ENCODE measurements around the gene DMWD.
"Not testable (repeated sequence)": the region's sequence is repeated elsewhere in the genome, so short reads cannot be mapped to it uniquely, and the experiment has no call there.

Gene DMWD

DNA sequence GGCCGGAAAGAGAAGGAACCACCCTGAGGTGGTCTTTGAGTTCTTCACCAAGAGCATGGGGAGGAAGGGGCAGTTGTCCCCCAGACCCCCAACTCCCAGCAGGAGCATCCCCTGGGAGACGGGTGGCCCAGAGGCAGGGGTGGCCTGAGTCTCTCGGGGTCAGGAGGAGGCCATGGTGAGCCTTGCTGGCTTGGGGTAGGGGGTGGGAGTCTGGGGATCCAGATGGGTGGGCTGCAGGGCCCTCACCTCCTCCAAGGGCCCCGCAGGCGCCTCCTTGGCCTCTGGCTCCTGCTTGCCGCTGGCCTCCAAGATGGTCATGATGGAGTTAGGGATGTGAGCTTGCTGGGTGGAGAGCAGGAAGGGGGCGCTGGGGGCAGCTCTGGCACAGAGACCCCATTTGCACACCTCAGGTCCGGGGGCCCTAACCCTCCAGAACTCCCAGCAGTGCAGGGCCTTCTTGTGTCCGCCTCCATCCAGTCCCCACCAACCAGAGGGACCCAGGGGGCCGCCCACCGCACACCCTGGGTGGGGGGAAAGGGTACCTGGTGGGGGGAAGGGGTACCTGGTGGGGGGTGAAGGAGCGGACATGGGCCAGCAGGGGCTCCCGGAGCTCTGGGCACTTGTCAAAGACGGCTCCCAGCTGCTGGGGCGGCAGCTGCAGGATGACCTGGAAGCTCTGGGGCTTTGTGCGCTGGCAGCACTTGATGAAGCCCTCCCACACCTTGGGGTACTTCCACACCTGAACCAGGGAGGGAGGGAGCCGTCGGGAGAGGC, 23.8 kb upstream of the DMWD start:
- no peak for FAIRE-seq
- DNase-seq (ENCODE audit: insufficient read length, low spot score) = no peak

DNA sequence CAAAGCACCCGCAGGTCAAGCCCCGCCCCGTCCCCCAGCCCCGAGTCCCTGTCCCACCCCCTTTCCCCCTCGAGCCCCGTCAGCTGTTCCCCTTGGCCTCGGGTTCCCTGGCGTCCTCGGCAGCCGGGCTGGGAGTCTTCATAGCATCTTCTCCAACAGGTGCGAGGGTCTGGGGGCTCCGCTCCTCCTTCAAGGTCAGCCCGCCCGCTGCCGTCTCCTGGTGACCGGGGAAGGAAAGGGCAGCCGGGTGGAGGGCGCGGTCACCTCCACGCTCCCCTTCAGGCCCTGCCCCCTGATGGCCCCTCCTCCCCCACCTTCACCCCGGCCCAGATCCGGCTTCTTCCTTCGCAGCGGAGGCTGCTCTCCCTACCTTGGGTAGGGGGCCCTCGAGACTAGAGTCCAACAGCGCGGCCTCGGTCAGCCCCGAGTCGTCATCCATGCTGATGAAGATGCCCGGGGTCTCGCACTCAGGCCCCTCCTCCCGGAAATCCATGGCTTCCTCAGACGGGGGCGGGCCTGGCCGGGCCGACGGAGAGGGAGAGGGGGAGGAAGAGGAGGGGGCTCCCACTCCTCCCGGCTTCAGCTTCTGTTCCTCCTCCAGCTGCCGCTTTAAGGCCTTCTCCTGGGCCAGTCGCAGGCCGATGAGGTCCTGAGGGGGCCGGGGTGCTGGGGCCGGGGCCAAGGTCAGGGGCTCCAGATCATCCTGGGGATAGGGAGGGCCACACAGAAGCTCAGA, 23.0 kb upstream of the DMWD start:
- DNase-seq (ENCODE audit: insufficient read length, low spot score) (no peak), FAIRE-seq (no peak)

DNA sequence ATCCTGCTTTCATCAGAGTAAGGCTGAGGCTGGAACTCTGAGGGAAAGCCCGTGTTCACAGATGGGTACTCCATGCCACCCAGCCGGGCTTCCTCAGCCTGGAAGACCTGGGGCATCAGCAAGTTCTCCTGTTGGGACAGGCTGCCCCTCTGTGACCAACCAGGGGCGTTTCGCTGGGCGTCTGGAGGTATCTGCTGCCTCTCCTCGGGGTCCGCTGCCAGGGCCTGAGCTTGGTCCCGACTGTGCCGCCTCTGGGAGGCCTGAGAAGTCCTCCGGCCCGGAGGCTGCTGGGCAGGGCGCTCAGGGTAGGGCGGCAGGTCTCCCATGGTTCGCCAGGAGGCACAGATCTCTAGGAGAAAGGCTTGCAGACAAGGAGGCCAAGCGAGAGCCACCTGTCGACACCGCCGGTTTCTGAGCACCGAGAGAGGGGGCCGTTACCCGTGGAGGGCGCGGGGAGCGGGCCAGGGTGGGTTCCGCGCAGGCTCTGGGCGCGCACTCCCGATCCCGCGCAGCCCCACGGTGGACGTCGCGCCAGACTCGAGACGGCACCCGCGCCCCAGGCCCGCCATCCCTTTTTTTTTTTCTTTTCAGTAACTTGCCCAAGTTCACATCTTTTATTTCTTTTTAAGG, 22.3 kb upstream of the DMWD start, which contains the start of gene RSPH6A:
Gene RSPH6A, minus strand, starts transcription at position 458 of the 630 bp plus-strand sequence. Its CDS starts 132 bp downstream, at position 326.
- no peak for FAIRE-seq
- DNase-seq (ENCODE audit: insufficient read length, low spot score) = no peak

DNA sequence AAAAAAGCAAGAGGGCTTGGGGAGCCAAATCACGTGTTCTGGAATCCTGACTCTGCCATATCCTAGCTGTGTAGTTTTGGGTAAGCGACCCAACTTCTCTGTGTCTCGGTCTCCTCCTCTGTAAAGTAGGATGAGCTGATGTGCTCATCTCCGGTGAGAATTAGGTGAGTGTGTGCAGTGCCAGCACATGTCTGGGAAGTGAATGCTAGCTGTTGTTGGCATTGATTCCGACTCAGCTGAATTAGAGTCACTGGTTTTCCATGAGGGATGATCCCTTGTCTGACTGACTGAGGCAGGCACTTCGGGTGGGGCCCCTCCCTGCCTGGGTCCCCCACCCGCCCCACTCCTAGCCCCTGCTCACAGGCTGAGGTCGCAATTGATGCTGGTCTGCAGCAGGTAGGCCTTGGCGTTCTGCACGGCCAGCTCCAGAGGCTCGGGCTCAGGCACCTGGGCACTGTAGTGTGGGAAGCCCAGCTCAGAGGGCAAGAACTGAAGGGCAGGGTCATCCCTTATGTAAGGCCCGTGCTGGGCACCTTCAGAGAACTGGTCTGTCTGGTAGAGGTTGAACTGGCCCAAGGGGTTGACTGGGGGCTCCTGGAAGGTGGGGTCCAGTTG, 21.6 kb upstream of the DMWD start:
- no peak for FAIRE-seq
- no peak for DNase-seq (ENCODE audit: insufficient read length, low spot score)

DNA sequence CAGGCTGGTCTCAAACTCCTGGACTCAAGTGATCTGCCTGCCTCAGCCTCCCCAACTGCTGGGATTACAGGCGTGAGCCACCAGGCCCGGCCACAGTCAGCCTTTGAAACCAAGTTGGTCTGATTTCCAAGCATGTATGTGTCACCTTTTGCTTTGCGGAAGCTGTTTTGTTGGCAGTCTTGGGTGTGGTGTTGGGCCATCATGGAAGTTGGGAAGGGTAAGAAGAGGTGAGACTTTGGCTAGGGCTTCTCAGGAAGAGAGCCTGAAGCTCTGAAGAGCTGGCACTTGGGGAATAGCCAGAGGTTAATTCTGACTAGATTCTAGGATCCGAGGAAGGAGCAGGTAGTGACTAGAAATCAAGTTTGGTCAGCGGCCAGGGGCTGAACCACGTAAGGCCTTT, 19.7 kb upstream of the DMWD start:
- FAIRE-seq (no peak), DNase-seq (ENCODE audit: insufficient read length, low spot score) (no peak)

DNA sequence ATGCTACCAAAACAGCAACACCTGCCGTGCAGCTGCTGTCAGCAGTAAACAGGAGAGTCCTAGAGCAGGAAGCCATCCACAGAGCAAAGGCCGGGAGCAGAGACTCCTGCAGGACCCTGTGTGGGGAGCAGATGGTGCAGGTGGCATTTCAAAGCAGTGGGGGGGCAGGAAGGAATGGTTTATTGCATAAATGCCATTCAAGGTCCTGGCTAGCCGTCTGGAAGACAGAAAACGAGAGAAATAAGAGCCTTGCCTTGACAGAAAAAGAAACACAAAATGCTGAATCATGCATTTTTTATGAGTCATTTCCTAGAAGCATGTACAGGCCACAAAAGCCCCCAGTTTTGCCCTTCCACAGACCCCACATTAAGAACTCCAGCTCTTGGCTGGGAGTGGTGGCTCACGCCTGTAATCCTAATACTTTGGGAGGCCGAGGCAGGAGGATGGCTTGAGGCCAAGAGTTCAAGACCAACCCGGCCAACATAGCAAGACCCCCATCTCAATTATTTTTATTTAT, 17.1 kb upstream of the DMWD start:
- FAIRE-seq (peak; percentile 33), DNase-seq (ENCODE audit: insufficient read length, low spot score) (no peak)

DNA sequence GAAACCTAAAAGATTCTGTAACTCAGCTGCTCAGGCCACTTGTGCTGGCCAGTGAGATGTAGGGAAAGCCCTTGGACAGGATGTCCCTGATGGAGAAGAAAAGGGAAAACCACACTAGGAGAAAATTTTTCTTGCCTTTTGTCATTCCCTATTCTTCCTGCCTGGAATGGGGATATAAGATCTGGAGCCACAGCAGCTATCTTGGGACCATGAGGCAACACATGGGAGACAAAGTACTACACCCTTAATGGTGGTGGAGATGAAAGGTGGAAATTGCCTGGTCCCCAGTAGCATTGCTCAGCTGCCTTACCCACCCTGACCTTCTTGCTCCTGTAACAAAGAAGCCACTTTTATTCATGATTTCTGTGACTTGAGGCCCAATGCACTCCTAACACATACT, 13.1 kb upstream of the DMWD start:
- no peak for FAIRE-seq
- DNase-seq (ENCODE audit: insufficient read length, low spot score) = no peak

DNA sequence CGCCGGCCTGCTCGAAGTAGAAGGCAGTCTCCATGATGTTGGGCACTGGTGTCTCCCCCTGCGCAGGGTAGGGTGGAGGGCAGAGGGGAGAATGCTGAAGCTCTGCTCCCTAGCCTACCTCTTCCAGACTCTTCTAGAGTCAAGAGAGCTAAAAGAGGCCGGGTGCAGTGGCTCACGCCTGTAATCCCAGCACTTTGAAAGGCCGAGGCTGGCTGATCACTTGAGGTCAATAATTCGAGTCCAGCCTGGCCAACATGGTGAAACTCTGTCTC, 12.2 kb upstream of the DMWD start:
- DNase-seq (ENCODE audit: insufficient read length, low spot score) (no peak), FAIRE-seq (no peak)

DNA sequence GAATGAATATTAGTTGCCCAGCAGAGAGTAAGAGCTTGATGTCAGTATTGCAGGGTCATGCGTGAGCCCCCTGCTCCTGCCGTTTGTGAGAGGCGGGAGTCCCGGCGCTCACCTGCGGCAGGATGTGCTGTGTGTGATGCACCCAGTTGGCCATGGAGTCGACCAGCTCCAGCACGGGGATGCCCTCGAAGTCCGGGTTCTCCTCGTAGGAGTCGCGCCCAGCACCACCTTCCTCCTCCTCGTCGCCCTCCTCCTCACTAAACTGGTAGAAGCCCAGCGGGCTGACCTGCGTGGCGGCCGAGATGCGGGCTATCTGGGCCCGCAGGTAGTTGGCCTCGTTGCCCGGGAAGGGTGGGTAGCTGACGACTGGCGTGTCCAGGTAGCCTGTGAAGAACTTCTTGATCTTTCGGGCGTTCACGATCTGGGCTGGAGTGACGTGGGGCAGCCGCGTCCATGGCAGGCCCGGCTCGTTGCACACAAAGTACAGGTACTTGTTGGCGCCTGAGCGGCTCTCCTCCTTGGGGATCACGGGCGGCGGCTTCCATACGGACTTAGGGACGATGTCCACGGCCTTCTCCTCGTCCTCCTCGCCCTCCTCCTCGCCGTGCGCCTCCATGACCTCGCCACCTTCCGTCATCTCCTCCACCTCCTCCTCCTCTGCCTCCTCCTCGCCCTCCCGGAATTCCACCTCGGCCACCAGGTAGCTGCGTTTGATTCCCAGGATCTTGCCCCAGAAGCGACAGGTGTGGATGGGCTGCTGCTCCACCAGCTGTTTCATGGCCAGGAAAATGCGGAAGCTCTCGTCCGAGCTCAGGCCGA, 11.7 kb upstream of the DMWD start:
- no peak for FAIRE-seq

DNA sequence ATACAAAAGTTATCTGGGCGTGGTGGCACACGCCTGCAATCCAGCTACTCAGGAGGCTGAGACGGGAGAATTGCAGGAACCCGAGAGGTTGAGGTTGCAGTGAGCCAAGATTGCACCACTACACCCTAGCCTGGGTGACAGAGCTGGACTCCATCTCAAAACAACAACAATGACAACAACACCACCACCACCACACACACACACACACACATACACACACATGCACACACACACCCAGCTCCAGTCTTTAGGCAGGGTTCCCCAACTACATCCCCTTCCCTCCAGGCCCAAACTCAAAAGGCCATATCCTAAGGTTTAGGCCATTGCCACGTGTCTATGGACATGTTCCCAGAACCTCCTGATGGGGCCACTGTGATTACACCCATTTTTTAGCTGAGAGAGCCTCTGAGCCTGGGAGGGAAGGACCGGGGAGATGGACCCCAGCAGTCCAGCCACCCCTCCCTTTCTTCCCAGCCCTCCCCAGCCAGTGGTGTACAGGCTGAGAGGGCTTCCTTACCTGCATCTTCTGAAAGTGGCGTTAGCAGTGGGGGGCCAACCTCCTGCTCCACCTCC, 9.0 kb upstream of the DMWD start:
- no peak for DNase-seq (ENCODE audit: insufficient read length, low spot score)

More for the DNA sequence above, 11.7 kb upstream of the DMWD start:
- DNase-seq (ENCODE audit: insufficient read length, low spot score) = no peak

DNA sequence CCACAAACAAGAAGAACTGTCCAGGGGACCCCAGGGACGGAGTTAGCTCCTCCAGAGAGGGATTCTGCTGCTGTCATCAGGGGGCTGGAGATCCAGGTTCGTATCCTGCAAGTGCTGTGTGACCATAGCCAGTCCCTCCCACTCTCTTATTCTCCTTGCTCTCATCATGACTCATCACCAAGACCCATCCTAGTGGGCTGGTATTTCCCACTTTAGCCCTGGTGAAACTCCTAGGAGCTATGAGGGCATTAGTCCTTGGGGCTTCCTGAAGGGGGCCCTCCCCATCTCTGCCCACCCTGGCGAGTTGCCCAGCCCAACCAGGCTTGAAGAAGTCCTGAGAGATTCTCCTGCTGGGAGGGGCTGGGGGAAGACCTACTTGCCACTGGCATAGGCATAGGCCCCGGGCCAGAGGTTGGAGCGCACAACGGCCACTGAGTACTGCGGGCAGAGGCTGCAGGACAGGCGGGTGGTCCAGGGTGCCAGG, 7.5 kb upstream of the DMWD start:
- DNase-seq (ENCODE audit: insufficient read length, low spot score) (no peak), FAIRE-seq (no peak)

More for the DNA sequence above, 9.0 kb upstream of the DMWD start:
- no peak for FAIRE-seq

DNA sequence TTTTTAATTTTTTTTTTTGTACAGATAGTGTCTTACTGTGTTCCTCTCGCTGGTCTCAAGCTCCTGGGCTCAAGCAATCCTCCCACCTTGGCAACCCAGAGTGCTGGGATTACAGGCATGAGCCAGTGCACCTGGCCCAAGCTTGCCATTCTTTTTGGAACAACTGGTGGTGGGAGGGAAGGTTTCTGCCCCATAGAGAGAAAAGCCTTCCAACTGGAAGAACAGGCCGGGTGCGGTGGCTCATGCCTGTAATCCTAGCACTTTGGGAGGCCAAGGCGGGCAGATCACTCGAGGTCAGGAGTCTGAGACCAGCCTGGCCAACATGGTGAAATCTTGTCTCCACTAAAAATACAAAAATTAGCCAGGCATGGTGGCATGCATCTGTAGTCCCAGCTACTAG, 6.9 kb upstream of the DMWD start:
- FAIRE-seq; DNase-seq (ENCODE audit: insufficient read length, low spot score): not testable (repeated sequence)

DNA sequence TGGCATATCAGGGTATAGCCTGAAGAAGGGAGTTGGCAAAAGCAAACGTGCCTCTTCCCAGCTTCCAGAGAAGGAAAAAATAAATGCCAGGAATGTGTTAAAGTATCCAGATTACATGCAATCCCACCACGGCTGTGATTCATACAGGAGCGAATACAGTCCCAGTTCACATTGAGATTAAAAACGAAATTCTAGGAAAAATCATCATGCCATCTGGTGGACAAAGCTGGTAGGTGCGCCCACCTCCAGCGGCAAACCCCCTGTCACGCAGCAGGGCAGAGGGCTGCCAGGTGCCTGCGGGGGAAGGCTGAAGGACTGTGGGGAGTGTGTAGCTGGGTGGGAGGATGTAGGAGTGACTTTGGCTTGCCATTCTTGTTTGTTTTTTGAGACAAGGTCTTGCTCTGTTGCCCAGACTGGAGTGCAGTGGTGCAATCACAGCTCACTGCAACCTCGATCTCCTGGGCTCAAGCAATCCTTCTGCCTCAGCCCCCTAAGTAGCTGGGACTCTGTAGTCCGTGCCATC, 6.4 kb upstream of the DMWD start:
- DNase-seq (ENCODE audit: insufficient read length, low spot score) = peak; percentile 76
- FAIRE-seq = peak; percentile 76

DNA sequence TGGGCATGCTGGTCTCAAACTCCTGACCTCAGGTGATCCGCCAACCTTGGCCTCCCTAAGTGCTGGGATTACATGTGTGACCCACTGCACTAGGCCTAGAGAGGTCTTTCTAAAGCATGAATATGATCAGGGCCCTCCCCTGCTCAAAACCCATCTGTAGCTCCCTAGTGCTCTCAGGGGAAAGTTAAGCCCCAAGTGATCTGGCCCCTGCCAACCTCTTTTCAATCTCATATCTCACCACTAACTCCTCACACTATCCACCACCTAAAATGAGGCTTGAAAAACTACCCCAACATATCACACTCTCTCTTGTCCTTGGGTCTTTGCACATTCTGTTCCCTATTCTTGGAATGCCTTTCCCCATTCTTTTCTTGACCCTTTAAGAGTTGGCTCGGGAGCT, 2.0 kb upstream of the DMWD start:
- DNase-seq (ENCODE audit: insufficient read length, low spot score) (no peak), FAIRE-seq (no peak)

DNA sequence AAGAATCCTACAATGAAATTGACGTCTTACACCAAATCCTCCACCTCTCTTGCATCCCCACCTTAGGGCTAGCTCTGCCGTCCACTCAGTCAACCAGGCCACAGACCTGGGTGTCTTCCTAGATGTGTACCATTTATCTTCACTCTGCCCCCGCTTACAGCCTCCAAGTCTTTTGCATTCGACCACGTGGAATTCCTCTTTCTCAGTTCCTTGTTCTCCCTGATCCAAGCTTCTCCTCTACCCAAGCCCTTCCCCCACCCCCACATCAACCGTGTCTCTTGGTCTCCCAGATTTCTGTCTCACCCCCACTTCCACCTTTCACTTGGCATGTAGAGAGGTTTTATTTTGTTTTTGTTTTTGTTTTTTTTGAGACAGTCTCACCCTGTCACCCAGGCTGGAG, 1.2 kb upstream of the DMWD start:
- no peak for FAIRE-seq

DNA sequence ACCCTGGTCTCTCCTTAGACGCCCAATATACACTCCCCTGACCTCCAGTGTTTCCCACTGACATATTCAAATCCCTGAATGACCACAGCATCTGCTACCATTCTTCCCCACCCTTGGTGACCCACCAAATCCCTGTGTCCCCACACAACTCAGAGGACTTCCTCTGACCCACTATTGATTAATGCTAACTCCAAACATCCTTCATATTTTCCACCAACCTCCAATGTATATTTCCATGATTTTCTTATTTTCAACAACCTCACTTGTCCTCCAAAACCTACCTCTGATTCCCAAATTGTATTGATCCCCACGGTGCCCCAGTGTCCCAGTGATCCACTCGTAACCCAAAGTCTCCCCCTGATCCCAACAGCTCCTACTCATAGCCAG, 526 bp upstream of the DMWD start:
- peak; percentile 59 for FAIRE-seq

More for the DNA sequence above, 1.2 kb upstream of the DMWD start:
- DNase-seq (ENCODE audit: insufficient read length, low spot score) = no peak

DNA sequence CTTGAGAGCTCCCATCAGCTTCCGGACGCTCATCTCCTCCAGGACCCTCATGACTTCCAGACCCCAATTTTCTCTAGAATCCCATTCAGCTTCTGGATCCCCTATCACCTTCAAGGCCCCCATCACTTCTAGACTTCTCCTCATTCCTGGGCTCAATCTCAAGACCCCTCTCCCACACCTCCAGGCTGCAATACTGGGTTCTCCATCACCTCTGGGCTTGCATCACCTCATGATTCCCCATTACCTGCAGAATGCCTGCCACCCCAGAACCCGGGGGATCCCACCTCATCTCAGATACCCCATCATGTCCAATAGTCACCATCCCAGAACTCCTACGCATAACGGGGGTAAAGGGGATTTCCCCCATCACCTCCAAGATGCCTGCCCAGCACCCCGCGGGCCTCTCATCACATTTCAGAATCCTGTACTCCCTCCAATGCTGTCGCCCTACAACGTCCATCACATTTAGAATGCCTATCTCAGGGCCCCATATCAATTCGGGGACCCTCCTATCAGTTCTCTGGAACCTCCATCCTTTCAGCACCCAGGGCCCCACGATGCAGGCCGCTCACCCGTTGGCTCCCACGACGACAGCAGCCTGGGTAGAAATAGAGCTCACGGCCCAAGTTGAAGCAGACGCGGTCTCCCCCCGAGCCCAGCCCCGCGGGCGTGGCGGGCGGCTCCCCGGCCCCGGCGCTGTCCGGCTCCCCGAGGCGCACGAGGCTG, 738 bp downstream of the DMWD start:
- no peak for DNase-seq (ENCODE audit: insufficient read length, low spot score)
- peak; percentile 69 for FAIRE-seq

More for the DNA sequence above, 526 bp upstream of the DMWD start:
- DNase-seq (ENCODE audit: insufficient read length, low spot score) = no peak

DNA sequence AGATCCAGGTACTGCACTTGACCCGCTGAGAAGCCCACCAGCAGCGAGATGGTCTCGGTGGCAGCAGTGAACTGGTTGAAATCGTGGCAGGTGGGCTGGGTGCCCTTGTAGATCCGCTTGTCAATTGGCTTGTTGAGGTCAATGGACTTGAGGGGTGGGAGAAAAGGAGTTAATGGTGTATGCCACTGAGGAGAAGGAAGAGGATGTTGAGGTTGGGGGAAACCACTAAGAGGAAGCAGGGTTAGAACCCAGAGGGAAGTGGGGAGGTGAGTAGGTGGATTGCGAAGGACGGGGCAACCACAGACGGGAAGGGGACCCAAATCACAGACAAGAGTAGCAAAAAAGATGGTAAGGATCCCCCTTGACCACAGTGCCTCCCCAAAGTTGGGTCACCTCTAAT, 1.7 kb downstream of the DMWD start:
- DNase-seq (ENCODE audit: insufficient read length, low spot score) (no peak), FAIRE-seq (peak; percentile 84)
